BJ (cell line): ENCODE data around the gene STK38. TPM values are rescaled to one million over a fixed set of nuclear protein-coding genes. Genes with fewer than 3 reads are reported as not detected.

Source experiments
- CTCF ChIA-PET: fragments of 350-600 bp; formaldehyde crosslinking; extraction: SDS; loops from one replicate; lab custom pipeline; 2021; ENCODE audit warnings: antibody characterized with exemption, inconsistent platforms; lab: Yijun Ruan, JAX
- POLR2A ChIA-PET: fragments of 300-600 bp; sonication (Branson Sonifier 250); formaldehyde crosslinking; extraction: SDS; loops from one replicate; lab custom pipeline; 2021; ENCODE audit warnings: antibody characterized with exemption; lab: Charles Lee
- DNase-seq: peaks from one replicate; pipeline ENCODE4 v3.0.0-alpha.2; 2011; ENCODE audit warnings: low read depth
- H3K27me3 ChIP-seq: 2 replicates; pipeline ENCODE4 v1.6.0; 2011; ENCODE audit warnings: low read length; ENCODE audit not compliant: control insufficient read depth, insufficient read depth
- H3K36me3 ChIP-seq: 2 replicates; pipeline ENCODE4 v1.5.1; 2011; ENCODE audit warnings: low read length; ENCODE audit not compliant: control insufficient read depth, insufficient read depth
- H3K4me3 ChIP-seq: 2 replicates; pipeline ENCODE4 v1.5.1; 2011; ENCODE audit warnings: low read depth, mild to moderate bottlenecking, control low read depth, low read length
- polyA minus RNA-seq: library from RNA; depleted of rRNA, polyadenylated mRNA; stranded (reverse); fragments of >200 nt; gene quantifications from 2 replicates; pipeline ENCODE4 v1.2.3, GENCODE V29; 2011; rRNA and poly(A)+ RNA removed
- polyA plus RNA-seq: library from polyadenylated mRNA; depleted of rRNA; stranded (reverse); fragments of >200 nt; gene quantifications from 2 replicates; pipeline ENCODE4 v1.2.3, GENCODE V29; 2011; rRNA removed
- TF ChIP-seq, protein P1 (sequence below): IDR thresholded peaks from 2 replicates; pipeline ENCODE4 v1.5.1; 2011; ENCODE audit warnings: low read depth, mild to moderate bottlenecking, control low read depth, inconsistent platforms, low read length, moderate library complexity; ENCODE audit not compliant: insufficient read depth

Gene STK38
- polyA plus RNA-seq (22.1 and 37.3 TPM in 2 replicates), polyA minus RNA-seq (15.0 and 19.1 TPM in 2 replicates)

DNA sequence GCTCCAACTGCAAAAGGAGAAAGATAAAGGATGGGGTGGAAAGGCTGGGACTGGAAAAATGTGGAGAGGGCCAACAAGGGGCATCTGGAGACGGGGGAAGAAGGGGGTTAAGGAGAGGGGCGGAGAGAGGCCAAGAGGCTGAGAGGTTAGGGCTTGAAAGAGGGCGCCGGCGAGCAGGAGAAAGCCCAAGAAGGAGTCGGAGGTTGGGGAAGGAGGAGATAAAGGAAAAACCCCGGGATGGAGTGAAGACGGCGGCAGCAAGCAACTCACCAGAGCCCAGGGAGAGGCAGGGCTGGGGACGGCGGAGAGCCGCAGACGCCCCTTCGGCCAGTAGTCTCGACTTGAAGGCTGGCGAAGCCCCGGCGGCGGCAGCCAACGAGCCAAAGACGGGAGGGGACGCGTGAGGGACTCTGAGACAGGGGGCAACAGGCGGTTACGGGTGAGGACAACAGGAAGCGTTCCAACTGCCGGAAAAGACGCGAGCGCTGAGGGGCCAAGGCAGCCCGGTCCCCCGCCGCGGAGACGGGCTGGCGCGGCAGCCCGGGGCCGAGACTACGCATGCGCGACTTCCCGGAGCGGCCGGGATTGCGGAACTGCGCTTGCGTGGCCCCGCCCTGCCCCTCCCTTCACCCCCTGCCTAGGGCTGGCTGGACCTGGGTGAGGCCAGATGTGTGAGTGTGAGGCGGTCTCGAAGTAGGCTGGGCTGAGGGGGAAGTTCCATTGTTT, at the start of gene STK38:
Gene STK38, minus strand, starts transcription at position 560 of the 726 bp plus-strand sequence. CDS start 7,277 bp downstream, outside the sequence.
- peak; percentile 41 for DNase-seq
- Histone ChIP-seq H3K4me3 (peak within 1 kb of the TSS; percentile 99), H3K36me3 (no peaks in the 10 kb centered on the region), H3K27me3 (no peaks in the 10 kb centered on the region)
- ChIA-PET CTCF (interaction anchor here (1.1 kb wide), 1 partner anchor 16 kb away, joined by 3 read pairs; no protein-coding TSS in a partner anchor), POLR2A (no interaction called here)
- TF ChIP-seq, protein P1, sequence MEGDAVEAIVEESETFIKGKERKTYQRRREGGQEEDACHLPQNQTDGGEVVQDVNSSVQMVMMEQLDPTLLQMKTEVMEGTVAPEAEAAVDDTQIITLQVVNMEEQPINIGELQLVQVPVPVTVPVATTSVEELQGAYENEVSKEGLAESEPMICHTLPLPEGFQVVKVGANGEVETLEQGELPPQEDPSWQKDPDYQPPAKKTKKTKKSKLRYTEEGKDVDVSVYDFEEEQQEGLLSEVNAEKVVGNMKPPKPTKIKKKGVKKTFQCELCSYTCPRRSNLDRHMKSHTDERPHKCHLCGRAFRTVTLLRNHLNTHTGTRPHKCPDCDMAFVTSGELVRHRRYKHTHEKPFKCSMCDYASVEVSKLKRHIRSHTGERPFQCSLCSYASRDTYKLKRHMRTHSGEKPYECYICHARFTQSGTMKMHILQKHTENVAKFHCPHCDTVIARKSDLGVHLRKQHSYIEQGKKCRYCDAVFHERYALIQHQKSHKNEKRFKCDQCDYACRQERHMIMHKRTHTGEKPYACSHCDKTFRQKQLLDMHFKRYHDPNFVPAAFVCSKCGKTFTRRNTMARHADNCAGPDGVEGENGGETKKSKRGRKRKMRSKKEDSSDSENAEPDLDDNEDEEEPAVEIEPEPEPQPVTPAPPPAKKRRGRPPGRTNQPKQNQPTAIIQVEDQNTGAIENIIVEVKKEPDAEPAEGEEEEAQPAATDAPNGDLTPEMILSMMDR, result peak; percentile 34

DNA sequence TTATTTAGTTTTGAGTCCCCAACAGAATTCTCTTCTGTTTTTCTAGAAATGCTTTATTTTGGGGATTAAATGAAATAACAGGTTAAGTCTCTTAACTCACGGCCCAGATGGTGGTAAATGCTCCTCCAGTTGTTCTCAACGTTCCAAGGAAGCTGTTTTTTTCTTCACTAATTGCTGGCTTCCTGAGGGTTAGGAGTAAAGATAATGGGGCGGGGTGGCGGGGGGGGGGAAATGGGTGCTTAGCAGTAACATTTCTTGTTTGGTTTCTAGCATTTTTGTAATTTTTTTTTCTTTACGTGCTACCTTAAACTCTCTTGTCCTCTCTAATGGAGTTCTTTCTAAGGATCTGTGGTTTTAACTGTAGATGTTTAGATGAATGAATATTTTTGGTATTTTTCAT, 49.1 kb upstream of the STK38 start:
- Histone ChIP-seq H3K4me3 (peak overlapping the region; percentile 90), H3K27me3 (no peaks in the 10 kb centered on the region), H3K36me3 (peaks cover 23% of the 10 kb centered on the region)
- DNase-seq, result no peak
- POLR2A ChIA-PET, result interaction anchor here (0.7 to 0.9 kb wide), 3 partner anchors 11 to 646 kb away, joined by 3 to 5 read pairs (median 4); no protein-coding TSS in a partner anchor
- CTCF ChIA-PET, result interaction anchor here (1.0 kb wide), 1 partner anchor 28 kb away, joined by 7 read pairs; no protein-coding TSS in a partner anchor
- TF ChIP-seq, protein P1, result no peak

DNA sequence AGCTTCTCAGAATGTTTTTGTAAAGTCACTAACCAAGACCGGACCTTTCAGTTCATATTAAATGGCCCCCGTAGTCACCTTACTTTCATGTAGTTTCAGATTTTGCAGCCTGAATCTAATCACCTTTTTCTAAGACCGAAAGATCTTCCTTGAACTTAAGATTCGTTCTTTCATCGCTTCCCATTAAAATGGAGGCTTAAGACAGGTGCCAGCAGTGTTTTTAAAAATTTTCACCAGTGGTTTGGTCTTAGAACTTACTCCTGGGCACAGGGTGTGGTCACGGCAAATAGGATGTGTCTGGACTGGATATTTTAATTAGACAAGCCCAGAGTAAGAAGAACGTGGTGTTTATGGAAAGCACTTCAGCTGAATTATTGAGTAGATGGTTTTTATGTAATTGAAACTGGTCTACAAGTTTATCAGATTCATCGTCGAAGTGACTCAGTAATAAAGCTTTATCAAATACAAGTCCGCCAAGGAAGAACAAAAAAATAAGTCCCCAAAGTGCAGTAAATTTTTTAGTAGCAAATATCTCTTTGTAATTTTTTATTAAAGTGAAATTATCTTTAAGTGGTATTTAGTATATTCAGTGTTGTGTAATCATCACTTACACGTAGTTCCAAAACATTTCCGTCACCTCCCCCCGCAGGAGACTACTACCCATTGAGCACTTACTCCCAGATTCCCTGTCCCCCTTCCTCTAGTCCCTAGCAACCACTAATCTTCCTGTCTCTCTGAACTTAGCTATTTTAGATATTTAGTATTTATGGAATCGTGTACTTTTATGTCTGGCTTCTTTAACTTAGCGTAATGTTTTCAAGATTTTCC, 47.8 kb upstream of the STK38 start:
- CTCF ChIA-PET, result interaction anchor here (0.8 to 1.0 kb wide), 3 partner anchors 9 to 83 kb away, joined by 3 read pairs; partner anchors contain the start of gene CDKN1A
- Histone ChIP-seq H3K27me3 (no peaks in the 10 kb centered on the region), H3K4me3 (peak overlapping the region; percentile 90), H3K36me3 (peaks cover 19% of the 10 kb centered on the region)
- TF ChIP-seq, protein P1, result no peak
- no peak for DNase-seq
- POLR2A ChIA-PET, result no interaction called here

DNA sequence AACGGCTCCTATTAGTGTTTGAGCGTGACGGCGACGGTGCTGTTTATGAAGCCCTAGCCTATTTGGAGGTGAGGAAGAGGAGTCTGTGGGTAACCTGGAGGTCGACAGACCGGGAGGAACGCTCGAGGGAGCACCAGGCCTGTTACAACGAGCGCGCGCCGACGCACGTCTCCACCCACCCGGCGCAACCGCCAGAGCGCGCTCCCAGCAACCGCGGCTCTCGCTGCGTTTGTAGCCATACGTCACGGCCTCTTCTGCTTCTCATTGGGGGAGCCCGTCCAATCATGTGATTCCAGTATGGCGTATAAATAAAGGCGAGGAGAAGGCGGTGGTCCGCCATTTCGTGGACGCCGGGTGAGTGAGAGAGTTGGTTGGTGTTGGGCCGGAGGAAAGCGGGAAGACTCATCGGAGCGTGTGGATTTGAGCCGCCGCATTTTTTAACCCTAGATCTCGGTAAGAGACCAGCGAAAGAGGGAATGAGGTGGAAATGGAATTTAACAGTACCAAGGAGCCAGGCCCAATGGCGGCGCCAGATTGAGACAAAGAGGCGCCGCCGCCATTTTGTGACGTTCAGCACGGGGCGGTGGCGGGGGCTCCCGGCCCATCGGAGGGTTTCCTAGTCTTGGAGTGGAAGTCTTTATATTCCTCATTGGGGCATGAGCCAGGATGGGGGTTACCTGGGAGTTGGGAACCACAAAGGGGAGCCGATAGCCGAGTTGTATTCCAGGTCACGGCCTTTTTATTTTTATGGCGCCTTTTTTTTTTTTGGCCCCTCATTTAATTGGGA, 46.9 kb upstream of the STK38 start, which contains the start of gene SRSF3:
Gene SRSF3, plus strand, starts transcription at position 334 of the 787 bp plus-strand sequence. CDS start 2,401 bp downstream, outside the sequence.
- TF ChIP-seq, protein P1, result peak; percentile 68
- CTCF ChIA-PET, result interaction anchor here (0.9 to 1.0 kb wide), 2 partner anchors 21 to 84 kb away, joined by 3 read pairs; partner anchors contain the start of gene CDKN1A
- POLR2A ChIA-PET, result no interaction called here
- Histone ChIP-seq H3K27me3 (no peaks in the 10 kb centered on the region), H3K36me3 (peaks cover 11% of the 10 kb centered on the region), H3K4me3 (peak within 1 kb of the TSS; percentile 90)
- peak; percentile 81 for DNase-seq
